C1 segment of cervical spinal cord (tissue), 14 donors: Measurements from ENCODE around the gene HS6ST2.
"Not testable (repeated sequence)": the region's sequence is repeated elsewhere in the genome, so short reads cannot be mapped to it uniquely, and the experiment has no call there.

Experiments used
- DNase-seq, 14 donors: peaks; one replicate each; lab custom pipeline; 2025; lab: John Stamatoyannopoulos, UW

The HS6ST2 gene

DNA sequence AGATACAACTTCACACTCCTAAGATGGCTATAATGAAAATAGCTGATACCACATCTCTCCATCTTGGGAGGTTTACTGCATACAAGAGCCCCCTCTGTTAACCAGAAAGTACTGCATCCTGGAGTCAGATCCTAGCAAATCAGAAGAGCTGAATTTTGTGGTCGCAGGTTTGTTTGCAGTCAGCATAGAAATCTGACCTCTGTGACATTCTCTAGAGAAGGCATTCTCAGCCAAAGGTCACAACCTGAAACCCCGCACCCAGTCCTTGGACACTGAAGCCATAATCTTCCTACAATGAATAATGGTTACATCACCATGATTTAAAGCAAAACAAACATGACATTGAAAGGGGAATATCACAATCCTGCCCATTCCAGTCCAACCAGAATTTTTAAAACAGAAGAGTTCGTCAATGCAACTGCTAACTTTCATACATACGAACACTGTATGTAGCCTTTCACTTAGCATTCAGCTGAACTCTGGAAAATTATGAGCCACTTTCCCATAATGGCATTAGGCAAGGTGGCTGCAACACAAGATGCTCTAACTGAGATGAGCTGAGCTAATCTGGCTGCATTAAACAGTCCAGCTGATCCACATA is 17.6 kb downstream of the HS6ST2 start:
- no peak for DNase-seq

DNA sequence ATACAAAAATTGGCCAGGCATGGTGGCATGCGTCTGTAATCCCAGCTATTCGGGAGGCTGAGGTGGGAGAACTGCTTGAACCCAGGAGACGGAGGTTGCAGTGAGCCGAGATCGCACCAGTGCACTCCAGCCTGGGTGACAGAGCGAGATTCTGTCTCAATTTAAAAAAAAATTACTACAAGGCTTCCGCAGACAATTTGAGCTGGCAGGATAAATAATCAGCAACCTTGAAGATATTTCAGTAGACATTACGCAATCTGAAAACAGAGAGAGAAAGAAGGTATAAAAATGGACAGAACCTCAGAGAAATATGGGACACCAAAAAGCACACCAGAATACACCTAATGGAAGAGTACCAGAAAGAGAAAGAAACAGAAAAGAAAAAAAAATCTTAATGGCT is 25.3 kb downstream of the HS6ST2 start:
- DNase-seq = no peak

- no peak for DNase-seq
These were observed 34.0 kb downstream of the HS6ST2 start for GRCh38 chrX:132924426-132924825.

DNA sequence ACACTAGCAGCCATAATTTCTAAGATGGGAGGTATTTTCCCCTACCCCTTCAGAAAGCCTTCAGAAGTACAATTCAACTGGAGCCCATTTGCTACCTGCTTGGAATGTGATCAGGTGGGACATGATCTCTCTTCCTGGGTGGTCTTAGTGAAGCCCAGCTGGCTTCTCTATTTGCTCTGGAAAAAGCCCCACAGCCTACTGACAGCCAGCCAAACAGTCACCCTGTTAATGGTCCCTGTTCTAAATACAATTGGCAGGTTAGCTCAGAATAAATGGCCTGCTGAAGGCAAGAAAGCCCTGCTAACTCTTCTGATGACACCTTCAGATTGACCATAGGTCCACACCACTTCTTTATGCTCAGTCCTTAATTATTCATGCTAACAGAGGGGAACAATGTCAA is 39.9 kb downstream of the HS6ST2 start:
- DNase-seq = no peak

DNA sequence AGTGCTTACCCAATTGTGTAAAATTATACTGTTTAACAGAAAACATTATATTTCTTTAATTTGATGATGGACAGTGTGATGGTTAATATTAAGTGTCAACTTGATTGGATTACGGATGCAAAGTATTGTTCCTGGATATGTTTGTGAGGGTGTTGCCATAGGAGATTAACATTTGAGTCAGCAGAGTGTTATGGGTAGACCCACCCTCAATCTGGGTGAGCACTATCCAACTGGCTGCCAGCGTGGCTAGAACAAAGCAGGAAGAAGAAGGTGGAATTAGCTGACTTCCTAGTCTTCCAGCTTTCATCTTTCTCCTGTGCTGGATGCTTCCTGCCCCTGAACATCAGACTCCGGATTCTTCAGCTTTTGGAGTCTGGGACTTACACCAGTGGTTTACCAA is 42.1 kb downstream of the HS6ST2 start:
- DNase-seq = no peak

DNA sequence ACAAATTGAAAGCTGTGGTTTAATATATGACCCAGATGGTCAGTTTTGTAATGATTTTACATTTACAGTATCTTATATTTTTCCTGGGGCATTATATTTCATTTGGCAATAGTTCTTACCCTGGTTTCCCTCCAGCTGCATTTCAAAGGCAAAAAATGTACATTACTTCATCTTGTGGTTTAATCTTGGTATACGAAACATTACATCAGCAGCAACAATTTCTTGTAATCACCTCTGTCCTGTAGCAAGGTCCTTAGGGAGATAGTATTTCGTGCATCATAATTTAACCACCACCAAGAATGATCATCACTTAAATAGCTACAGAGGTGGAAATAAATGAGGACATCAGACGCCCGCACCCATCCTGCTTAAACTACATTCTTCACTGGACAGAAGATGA is 48.8 kb downstream of the HS6ST2 start:
- no peak for DNase-seq

DNA sequence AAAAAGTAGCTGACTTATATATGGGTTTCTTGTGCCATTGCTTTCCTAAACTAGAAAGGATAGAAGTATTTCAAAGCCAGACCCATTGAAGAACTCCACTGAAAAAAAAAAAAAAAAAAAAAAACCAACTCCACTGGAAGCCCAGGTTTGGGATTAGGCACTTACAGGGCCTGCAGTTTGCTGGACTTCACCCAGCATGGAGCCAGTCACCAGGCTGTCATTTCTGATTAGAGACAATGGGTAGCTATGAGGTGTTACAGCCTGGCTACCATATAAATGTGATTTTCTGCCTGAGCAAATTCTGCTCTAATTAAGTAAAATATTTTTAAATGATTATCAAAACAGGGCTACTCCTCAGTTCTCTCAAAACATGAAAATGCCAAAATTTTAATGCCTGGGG is 49.5 kb downstream of the HS6ST2 start:
- no peak for DNase-seq

- DNase-seq = no peak
These were observed 57.7 kb downstream of the HS6ST2 start for GRCh38 chrX:132900633-132901293.

DNA sequence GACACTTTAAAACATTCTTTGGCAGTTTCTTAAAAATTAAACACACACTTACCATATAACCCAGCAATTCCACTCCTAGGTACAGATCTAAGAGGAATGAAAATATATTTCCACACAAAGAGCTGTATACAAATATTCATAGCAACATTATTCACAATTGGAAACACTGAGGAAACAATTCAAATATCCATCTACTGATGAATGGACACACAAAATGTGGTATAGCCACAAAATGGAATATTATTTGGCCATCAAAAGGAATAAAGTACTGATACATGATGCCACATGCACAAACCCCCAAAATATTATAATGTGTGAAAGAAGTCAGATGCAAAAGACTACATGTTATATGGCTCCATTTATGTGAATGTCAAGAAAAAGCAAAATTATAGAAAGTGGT is 70.9 kb downstream of the HS6ST2 start:
- no peak for DNase-seq

DNA sequence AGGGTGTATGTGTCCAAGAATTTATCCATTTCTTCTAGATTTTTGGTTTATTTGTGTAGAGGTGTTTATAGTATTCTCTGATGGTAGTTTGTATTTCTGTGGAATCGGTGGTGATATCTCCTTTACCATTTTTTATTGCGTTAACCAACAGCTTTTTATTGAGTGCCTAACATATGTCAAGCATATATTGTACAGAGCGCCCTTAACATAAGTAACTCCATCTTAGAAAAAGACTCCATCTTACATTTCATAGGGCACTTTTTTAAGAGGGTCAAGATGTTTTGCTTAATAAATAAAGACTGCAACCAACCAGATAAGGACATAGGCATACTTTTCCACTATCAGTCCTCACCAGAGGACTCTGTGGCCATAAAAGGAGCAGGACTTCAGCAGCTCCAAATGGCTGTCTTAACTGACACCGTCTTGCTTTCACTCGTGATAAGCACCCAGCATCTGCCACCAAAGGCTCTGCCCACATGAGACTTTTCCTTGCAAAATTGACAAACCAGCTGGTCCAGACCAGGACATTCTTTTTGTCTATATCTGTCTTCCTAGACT is 75.0 kb downstream of the HS6ST2 start:
- no peak for DNase-seq

DNA sequence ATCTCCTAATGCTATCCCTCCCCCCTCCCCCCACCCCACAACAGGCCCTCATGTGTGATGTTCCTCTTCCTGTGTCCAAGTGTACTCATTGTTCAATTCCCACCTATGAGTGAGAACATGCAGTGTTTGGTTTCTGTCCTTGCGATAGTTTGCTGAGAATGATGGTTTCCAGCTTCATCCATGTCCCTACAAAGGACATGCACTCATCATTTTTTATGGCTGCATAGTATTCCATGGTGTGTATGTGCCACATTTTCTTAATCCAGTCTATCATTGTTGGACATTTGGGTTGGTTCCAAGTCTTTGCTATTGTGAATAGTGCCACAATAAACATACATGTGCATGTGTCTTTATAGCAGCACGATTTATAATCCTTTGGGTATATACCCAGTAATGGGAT is 77.7 kb downstream of the HS6ST2 start:
- DNase-seq = not testable (repeated sequence)

- no peak for DNase-seq
These were observed 80.4 kb downstream of the HS6ST2 start for GRCh38 chrX:132877954-132878536.

DNA sequence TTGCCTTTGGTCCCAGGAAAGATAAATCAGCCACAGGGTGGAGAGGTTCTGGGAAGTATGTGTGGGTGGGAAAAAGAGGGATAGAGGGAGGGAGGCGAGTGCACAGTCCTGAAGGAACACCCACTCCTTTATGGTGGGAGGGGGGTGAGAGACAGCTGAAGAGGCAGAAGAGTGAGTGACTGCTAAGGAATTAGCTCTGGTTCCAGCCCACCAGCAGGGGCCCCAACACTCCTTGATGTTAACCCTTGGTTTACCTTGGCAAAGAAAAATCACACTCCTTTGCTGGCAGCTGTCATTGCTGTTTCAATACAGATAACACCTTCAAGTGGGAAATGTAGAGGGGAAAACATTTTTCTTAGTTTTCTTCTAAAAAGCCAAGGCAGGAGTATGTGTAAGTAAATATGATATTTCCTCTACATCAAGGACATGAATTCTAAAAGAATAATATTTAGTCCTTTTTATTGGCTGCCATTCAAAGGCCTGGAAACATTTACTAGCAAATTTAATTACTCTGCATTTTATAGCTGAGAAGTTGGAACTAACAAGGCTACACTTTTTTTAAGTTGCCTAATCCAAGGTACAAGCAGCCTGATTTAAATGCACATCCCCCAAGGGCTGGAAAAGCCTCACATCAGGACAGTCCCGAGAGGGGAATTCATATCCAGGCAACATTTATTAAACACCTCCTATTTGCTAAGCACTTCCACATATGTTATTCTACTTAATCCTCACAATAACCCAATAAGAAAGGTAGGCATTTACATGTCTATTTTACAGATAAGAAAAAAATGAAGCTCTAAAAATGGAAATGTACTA is 81.7 kb downstream of the HS6ST2 start:
- no peak for DNase-seq

DNA sequence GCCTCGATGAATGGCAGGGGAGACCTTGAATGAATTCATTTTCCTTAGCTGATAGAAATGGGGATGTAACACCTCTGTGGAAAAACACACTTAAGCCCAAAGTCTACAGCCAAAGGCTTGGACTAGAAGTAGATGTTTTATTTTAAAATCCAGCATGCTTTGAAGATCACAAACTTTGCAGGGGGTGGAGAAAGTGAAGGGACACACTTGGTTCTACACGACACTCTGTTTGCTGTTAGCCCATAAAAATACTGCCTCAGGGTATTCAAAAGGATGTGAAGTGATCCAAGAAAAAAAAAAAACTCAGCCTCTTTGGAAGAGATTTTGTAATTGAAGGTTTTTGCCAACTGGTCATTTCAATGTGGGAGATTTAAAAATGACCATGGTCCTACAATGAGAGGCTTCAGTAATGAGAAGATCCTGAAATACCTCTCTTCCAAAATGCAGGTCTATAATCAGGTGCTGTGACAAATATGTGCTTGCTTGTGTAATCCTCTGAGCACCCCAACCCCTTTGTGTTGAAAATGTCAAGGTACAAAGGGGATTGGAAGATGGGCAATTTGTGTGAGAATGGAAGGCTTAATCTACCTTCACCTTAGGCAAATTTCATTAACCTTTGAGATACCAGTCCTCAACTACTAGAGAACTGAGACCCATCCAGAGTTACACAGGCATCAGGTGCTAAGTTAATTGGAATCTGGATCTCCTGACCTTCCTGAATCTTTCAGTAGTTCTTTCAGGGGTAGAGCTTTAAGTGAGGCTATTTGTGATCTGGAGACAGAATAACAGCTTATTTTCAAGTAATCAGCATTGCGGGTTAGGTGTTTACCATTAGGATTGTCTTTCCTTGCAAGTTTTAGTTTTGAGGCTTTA is 82.5 kb downstream of the HS6ST2 start:
- no peak for DNase-seq

DNA sequence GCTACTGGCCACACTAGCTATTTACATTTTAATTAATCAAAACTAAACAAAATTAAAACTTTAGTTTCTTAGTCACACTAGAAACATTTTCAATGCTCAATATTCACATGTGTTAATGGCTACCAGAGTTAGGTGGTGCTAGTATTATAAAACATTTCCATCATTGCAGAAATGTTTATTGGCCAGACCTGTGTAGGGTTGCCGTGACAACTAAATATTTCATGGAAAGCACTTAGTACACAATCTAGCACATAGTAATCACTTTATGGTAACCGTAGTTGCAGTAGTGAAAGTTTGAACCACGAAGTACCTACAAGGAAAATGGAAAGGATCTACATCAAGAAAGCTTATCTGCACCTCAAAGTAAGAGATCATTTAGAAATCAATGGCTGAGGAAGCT is 95.9 kb downstream of the HS6ST2 start:
- no peak for DNase-seq

GRCh38 chrX:132861076-132861475 is 97.4 kb downstream of the HS6ST2 start:
- no peak for DNase-seq

DNA sequence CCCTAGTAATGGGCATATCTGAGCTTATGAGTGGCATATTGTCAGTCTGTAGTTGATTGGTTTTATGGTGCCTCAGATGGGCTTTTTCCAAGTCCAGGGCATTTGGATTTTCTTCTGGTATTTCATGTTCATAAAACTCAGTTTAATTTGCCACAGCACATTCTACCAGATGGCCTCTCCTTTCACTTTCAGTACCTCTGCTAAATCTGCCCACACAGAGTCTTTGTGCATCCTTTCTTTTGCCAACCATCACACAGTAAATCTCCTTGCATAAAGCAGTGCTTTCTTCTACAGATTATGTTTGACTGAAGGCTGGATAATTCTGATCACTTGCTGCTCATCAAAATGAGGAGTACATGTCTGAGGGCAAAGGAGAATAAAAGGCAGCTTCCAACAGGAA is 98.2 kb downstream of the HS6ST2 start:
- DNase-seq = no peak

DNA sequence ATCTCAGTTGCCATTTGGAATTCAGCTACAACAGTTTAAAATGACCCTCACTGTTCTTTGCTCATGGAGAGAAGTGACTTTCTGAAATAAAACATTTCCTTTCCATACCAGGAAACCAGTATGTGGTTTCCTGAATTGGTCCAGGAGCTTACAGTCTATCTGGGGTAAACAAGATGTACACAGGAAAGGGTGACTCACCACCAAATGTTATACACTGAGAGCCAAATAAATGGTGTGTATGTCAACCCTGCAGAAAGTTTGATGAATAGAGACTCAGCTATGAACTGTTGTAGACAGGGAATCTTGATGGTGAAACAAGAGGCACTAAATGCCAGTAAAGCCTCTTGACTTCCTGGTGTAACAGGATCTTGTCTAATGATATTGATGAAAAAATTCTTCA is 100.4 kb downstream of the HS6ST2 start:
- no peak for DNase-seq

DNA sequence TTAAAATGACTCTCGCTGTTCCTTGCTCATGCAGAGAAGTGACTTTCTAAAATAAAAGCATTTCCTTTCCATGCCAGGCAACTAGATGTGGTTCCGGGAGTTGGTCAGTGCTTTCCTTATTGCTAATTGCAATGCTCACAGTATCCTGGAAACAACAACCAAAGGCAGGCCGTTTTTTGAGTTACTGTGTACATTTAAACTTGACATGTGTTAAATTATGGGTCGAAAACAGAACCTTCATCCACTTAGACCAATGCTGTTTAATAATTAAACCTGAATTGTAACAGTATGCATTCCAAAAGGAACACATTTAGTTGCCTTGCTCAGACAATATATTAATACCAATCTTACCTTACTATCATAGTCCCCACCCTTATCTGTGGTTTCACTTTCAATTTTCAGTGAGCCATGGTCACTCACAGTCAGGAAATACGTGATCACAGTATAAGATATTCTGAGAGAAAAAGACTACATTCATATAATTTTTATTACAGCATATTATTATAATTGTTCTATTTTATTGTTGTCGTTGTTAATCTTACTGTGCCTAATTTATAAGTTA is 102.6 kb downstream of the HS6ST2 start:
- DNase-seq = no peak

GRCh38 chrX:132853040-132853439 is 105.4 kb downstream of the HS6ST2 start:
- no peak for DNase-seq
